WTC11 (cell line): ENCODE measurements around the gene NANOS2. TPM values are rescaled to one million over a fixed set of nuclear protein-coding genes. Genes with fewer than 3 reads are reported as not detected.
A peak's percentile ranks its signal among the peaks of the same experiment; 100 is the strongest.

Experiments
- ATAC-seq: fragments of 200-7000 bp; cut with Tn5 transposase; 2 replicates; pipeline ENCODE4 v1.10.0; 2021; ENCODE audit warnings: mild to moderate bottlenecking, moderate library complexity
- CTCF ChIA-PET: fragments of 300-600 bp; sonication (Branson Sonifier 250); formaldehyde crosslinking; loops from one replicate; lab custom pipeline; 2021; ENCODE audit warnings: antibody characterized with exemption; lab: Charles Lee
- POLR2A ChIA-PET: fragments of 350-600 bp; sonication (Branson Sonifier 250); formaldehyde crosslinking; loops from one replicate; lab custom pipeline; 2021; ENCODE audit warnings: antibody characterized with exemption; lab: Charles Lee
- DNase-seq: peaks from one replicate; pipeline ENCODE4 v3.0.0; 2021; ENCODE audit warnings: low spot score
- H3K27ac Mint-ChIP-seq: 2 replicates; pipeline ENCODE4 v1.8.0; 2021; ENCODE audit warnings: mixed read lengths
- H3K27me3 Mint-ChIP-seq: 2 replicates; pipeline ENCODE4 v1.8.0; 2021; ENCODE audit warnings: low read depth, mild to moderate bottlenecking, moderate library complexity, mixed read lengths
- H3K36me3 Mint-ChIP-seq: 2 replicates; pipeline ENCODE4 v1.8.0; 2021; ENCODE audit warnings: mixed read lengths
- H3K4me1 Mint-ChIP-seq: 2 replicates; pipeline ENCODE4 v1.8.0; 2022; ENCODE audit warnings: mixed read lengths
- H3K4me3 Mint-ChIP-seq: 2 replicates; pipeline ENCODE4 v1.8.0; 2021; ENCODE audit warnings: mild to moderate bottlenecking, moderate library complexity, mixed read lengths
- H3K9me3 Mint-ChIP-seq: 2 replicates; pipeline ENCODE4 v1.8.0; 2021; ENCODE audit warnings: mixed read lengths
- CBFB ChIP-seq: sonication (generic); formaldehyde crosslinking; IDR thresholded peaks from 2 replicates; pipeline ENCODE4 v1.8.1; 2022; ENCODE audit warnings: mild to moderate bottlenecking, low read depth, missing genetic modification reagents
- CREM ChIP-seq: sonication (generic); formaldehyde crosslinking; IDR thresholded peaks from 2 replicates; pipeline ENCODE4 v1.8.1; 2022; ENCODE audit warnings: mild to moderate bottlenecking, missing genetic modification reagents, moderate library complexity
- E2F1 ChIP-seq: sonication (generic); formaldehyde crosslinking; IDR thresholded peaks from 2 replicates; pipeline ENCODE4 v1.8.0; 2022; ENCODE audit warnings: mild to moderate bottlenecking, missing genetic modification reagents
- ETV6 ChIP-seq: sonication (generic); formaldehyde crosslinking; IDR thresholded peaks from 2 replicates; pipeline ENCODE4 v1.8.1; 2022; ENCODE audit warnings: mild to moderate bottlenecking, missing genetic modification reagents
- GABPB1 ChIP-seq: sonication (generic); formaldehyde crosslinking; IDR thresholded peaks from 2 replicates; pipeline ENCODE4 v1.8.1; 2023; ENCODE audit warnings: mild to moderate bottlenecking, missing genetic modification reagents
- IRF1 ChIP-seq: sonication (generic); formaldehyde crosslinking; IDR thresholded peaks from 2 replicates; pipeline ENCODE4 v1.8.0; 2023; ENCODE audit warnings: missing genetic modification reagents
- IRF2 ChIP-seq: sonication (generic); formaldehyde crosslinking; IDR thresholded peaks from 2 replicates; pipeline ENCODE4 v1.8.0; 2022; ENCODE audit warnings: low read depth, missing genetic modification reagents, borderline replicate concordance
- NR3C1 ChIP-seq: sonication (generic); formaldehyde crosslinking; conservative IDR thresholded peaks from 2 replicates; pipeline ENCODE4 v1.8.1; 2023; ENCODE audit warnings: low read depth, mild to moderate bottlenecking, missing genetic modification reagents
- RORB ChIP-seq: fragments of 250-450 bp; sonication (Bioruptor Pico); IDR thresholded peaks from 2 replicates; pipeline ENCODE4 v1.9.0; 2021; ENCODE audit warnings: mild to moderate bottlenecking
- SOX15 ChIP-seq: fragments of 250-450 bp; sonication (Bioruptor Pico); IDR thresholded peaks from 2 replicates; pipeline ENCODE4 v1.9.0; 2021; ENCODE audit warnings: mild to moderate bottlenecking
- STAT6 ChIP-seq: sonication (generic); formaldehyde crosslinking; conservative IDR thresholded peaks from 2 replicates; pipeline ENCODE4 v1.8.1; 2023; ENCODE audit warnings: mild to moderate bottlenecking, low read depth, missing genetic modification reagents, moderate library complexity
- total RNA-seq: library from RNA; stranded (reverse); gene quantifications from 3 replicates; pipeline ENCODE4 v1.2.3, GENCODE V29; 2021
- TF ChIP-seq, protein P1 (sequence below): fragments of 250-450 bp; sonication (Bioruptor Pico); IDR thresholded peaks from 2 replicates; pipeline ENCODE4 v2.1.2; 2022; ENCODE audit warnings: mild to moderate bottlenecking, moderate library complexity
- TF ChIP-seq, protein P2 (sequence below): sonication (generic); formaldehyde crosslinking; conservative IDR thresholded peaks from 2 replicates; pipeline ENCODE4 v1.8.1; 2022; ENCODE audit warnings: mild to moderate bottlenecking, missing genetic modification reagents
- TF ChIP-seq, protein P3 (sequence below): fragments of 250-450 bp; sonication (Bioruptor Pico); IDR thresholded peaks from 2 replicates; pipeline ENCODE4 v1.9.0; 2021; ENCODE audit warnings: mild to moderate bottlenecking
- TF ChIP-seq, protein P4 (sequence below): sonication (generic); formaldehyde crosslinking; IDR thresholded peaks from 2 replicates; pipeline ENCODE4 v1.8.1; 2023; ENCODE audit warnings: mild to moderate bottlenecking, missing genetic modification reagents

The NANOS2 gene
- total RNA-seq, 1 experiment from 2014 or later = 0.13 TPM

GRCh38 chr19:45958769-45959516 lies 44.4 kb upstream of the NANOS2 start:
- peaks cover 13% of the 10 kb centered on the region for H3K4me1 Mint-ChIP-seq
- ChIA-PET CTCF (no interaction called here), POLR2A (no interaction called here)
- H3K27me3 Mint-ChIP-seq = peaks cover 83% of the 10 kb centered on the region
- ATAC-seq = no peak
- TF ChIP-seq CBFB (CRISPR knock-in tag) (no peak), SOX15 (CRISPR knock-in tag) (no peak), RORB (CRISPR knock-in tag) (no peak), STAT6 (CRISPR knock-in tag) (no peak)
- TF ChIP-seq, protein P1, sequence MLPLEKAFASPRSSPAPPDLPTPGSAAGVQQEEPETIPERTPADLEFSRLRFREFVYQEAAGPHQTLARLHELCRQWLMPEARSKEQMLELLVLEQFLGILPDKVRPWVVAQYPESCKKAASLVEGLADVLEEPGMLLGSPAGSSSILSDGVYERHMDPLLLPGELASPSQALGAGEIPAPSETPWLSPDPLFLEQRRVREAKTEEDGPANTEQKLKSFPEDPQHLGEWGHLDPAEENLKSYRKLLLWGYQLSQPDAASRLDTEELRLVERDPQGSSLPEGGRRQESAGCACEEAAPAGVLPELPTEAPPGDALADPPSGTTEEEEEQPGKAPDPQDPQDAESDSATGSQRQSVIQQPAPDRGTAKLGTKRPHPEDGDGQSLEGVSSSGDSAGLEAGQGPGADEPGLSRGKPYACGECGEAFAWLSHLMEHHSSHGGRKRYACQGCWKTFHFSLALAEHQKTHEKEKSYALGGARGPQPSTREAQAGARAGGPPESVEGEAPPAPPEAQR = no peak
- TF ChIP-seq, protein P2, sequence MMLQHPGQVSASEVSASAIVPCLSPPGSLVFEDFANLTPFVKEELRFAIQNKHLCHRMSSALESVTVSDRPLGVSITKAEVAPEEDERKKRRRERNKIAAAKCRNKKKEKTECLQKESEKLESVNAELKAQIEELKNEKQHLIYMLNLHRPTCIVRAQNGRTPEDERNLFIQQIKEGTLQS (CRISPR knock-in tag) = no peak
- TF ChIP-seq, protein P3, sequence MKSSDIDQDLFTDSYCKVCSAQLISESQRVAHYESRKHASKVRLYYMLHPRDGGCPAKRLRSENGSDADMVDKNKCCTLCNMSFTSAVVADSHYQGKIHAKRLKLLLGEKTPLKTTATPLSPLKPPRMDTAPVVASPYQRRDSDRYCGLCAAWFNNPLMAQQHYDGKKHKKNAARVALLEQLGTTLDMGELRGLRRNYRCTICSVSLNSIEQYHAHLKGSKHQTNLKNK (CRISPR knock-in tag) = no peak
- TF ChIP-seq, all 79 proteins: peak for 0
- H3K9me3 Mint-ChIP-seq = no peaks in the 10 kb centered on the region; the same call in 1 of the 2 replicates
- no peak for DNase-seq
- peaks cover 6% of the 10 kb centered on the region; the same call in 1 of the 2 replicates for H3K36me3 Mint-ChIP-seq
- no peak overlapping the region for H3K27ac Mint-ChIP-seq
- no peak overlapping the region for H3K4me3 Mint-ChIP-seq

- H3K4me1 Mint-ChIP-seq = peaks cover 15% of the 10 kb centered on the region
Observed at GRCh38 chr19:45958320-45958719, 43.7 kb upstream of the NANOS2 start.

DNA sequence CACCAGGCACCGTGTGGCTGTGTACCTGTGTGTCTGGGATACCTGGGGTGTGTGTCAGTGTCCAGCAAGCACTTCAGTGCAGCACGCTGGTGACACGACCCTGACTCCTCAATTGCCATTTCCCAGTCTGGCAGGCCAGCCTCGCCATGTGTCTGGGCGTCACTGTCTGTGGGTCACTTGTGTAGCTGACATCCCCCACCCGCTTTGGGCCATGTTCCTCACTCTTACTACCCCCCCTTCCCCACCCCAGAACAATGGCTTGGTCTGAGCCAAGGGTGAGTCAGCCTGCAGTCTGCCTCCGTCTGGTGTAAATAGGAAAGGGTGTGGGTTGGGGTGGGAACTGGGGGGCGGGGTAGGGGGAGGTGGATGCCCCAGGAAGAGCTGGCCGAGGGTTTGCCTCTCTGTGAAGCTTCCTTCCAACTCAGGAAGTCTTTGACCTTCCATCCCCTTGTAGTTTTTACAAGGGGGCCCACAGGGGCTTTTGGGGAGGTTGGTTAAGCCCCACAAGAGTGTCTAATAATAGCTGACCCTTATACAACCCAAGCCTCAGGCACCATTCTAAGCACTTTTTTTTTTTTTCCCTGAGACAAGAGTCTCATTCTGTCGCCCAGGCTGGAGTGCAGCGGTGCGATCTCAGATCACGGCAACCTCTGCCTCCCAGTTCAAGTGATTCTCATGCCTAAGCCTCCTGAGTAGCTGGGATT lies 41.5 kb upstream of the NANOS2 start:
- DNase-seq (no peak), ATAC-seq (no peak)
- peaks cover 17% of the 10 kb centered on the region for H3K4me1 Mint-ChIP-seq
- H3K27me3 Mint-ChIP-seq = peaks cover 74% of the 10 kb centered on the region
- no peak overlapping the region for H3K4me3 Mint-ChIP-seq
- peaks cover 4% of the 10 kb centered on the region; the same call in 1 of the 2 replicates for H3K36me3 Mint-ChIP-seq
- POLR2A ChIA-PET = no interaction called here
- peaks cover 8% of the 10 kb centered on the region for H3K9me3 Mint-ChIP-seq
- CTCF ChIA-PET = interaction anchor here (0.7 kb wide), 1 partner anchor 53 kb away, joined by 3 read pairs; no protein-coding TSS in a partner anchor
- H3K27ac Mint-ChIP-seq = no peak overlapping the region
- TF ChIP-seq CREM (no peak), E2F1 (CRISPR knock-in tag) (no peak), SOX15 (CRISPR knock-in tag) (no peak), IRF2 (CRISPR knock-in tag) (no peak), NR3C1 (CRISPR knock-in tag) (no peak), ETV6 (no peak)

More at GRCh38 chr19:45958320-45958719, 43.7 kb upstream of the NANOS2 start:
- ChIA-PET CTCF (no interaction called here), POLR2A (no interaction called here)
- peaks cover 83% of the 10 kb centered on the region for H3K27me3 Mint-ChIP-seq
- ATAC-seq (no peak), DNase-seq (no peak)
- no peak overlapping the region for H3K27ac Mint-ChIP-seq
- peaks cover 6% of the 10 kb centered on the region; the same call in 1 of the 2 replicates for H3K36me3 Mint-ChIP-seq
- no peak for TF ChIP-seq GABPB1 (CRISPR knock-in tag)
- TF ChIP-seq, protein P4, sequence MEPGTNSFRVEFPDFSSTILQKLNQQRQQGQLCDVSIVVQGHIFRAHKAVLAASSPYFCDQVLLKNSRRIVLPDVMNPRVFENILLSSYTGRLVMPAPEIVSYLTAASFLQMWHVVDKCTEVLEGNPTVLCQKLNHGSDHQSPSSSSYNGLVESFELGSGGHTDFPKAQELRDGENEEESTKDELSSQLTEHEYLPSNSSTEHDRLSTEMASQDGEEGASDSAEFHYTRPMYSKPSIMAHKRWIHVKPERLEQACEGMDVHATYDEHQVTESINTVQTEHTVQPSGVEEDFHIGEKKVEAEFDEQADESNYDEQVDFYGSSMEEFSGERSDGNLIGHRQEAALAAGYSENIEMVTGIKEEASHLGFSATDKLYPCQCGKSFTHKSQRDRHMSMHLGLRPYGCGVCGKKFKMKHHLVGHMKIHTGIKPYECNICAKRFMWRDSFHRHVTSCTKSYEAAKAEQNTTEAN (CRISPR knock-in tag) = peak; percentile 97; the same call in 1 of the 2 replicates
- no peak for TF ChIP-seq IRF1 (CRISPR knock-in tag)
- TF ChIP-seq, all 79 proteins: peak for 1
- peaks cover 6% of the 10 kb centered on the region for H3K9me3 Mint-ChIP-seq
- no peak overlapping the region for H3K4me3 Mint-ChIP-seq
